ENCODE data around the gene ADAMTS18. TPM values are rescaled to one million over a fixed set of nuclear protein-coding genes. Genes with fewer than 3 reads are reported as not detected.

The ADAMTS18 gene
- total and polyA plus RNA-seq, 7 experiments from 2014 or later = not detected

GRCh38 chr16:77437859-77438258, 3.0 kb upstream of the ADAMTS18 start:
- Mint-ChIP-seq H3K27me3 (peaks cover 38 to 48% (median 39%) of the 10 kb centered on the region in 5 donors), H3K4me1 (peaks cover 0 to 5% (median 0%) of the 10 kb centered on the region in 7 donors), H3K9me3 (peaks cover 0 to 3% (median 0%) of the 10 kb centered on the region in 11 donors), H3K27ac (no peak overlapping the region), H3K36me3 (peaks cover 0 to 8% (median 3%) of the 10 kb centered on the region in 5 donors), H3K4me3 (no peak overlapping the region)
- H3K4me1 ChIP-seq (ENCODE audit: control insufficient read depth in 2 of 2, insufficient read depth in 2 of 2, low read length in 2 of 2) = no peaks in the 10 kb centered on the region
- DNase-seq (no peak), ATAC-seq (no peak)
- intact Hi-C loops (cut with micrococcal nuclease) = no loop called here
- no peaks in the 10 kb centered on the region for H3K9me3 ChIP-seq (ENCODE audit: control insufficient read depth in 2 of 3, low read length in 3 of 3)
- H3K36me3 ChIP-seq (ENCODE audit: control insufficient read depth in 2 of 3, insufficient read depth in 3 of 3, low read length in 3 of 3) = no peaks in the 10 kb centered on the region
- CTCF ChIA-PET = no interaction called here
- no peaks in the 10 kb centered on the region for H3K27me3 ChIP-seq (ENCODE audit: control insufficient read depth in 2 of 2, insufficient read depth in 2 of 2, low read length in 2 of 2)
- POLR2A ChIA-PET = no interaction called here
- no peak overlapping the region for H3K27ac ChIP-seq (ENCODE audit: low read depth, low read length)
- no peak overlapping the region for H3K4me3 ChIP-seq (ENCODE audit: low read length)

DNA sequence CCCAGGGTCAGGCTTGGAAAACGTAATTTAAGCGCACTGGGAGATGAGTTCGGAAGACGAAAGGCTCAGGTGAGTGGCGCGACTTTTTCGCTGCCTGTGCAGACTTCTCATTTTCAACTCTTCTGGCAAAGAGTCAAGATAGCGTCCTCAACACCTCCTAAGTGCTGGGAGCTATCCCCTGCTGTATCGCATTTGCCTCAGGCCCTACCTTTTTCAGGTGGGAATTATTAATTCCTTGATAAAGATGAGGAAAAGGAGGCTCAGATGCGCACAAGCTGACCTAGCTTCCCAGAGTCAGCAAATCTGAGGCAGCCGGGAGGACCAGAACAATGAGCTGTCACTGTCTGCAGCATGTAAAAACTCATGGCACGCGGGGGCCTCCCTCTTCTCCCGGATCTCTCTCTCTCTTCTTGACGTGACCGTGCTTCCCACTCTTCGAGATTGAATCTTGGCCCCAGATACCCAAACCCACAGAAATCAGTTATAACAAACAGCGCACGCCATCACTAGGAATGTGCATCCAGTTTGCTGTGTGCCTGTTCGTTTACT, 512 bp upstream of the ADAMTS18 start:
- H3K27ac ChIP-seq (ENCODE audit: low read depth, low read length) = no peak overlapping the region
- H3K36me3 Mint-ChIP-seq = peaks cover 0 to 8% (median 3%) of the 10 kb centered on the region in 5 donors
- no peaks in the 10 kb centered on the region for H3K27me3 ChIP-seq (ENCODE audit: control insufficient read depth in 2 of 2, insufficient read depth in 2 of 2, low read length in 2 of 2)
- H3K4me1 Mint-ChIP-seq = peaks cover 0 to 5% (median 0%) of the 10 kb centered on the region in 7 donors
- POLR2A ChIA-PET = no interaction called here
- H3K4me1 ChIP-seq (ENCODE audit: control insufficient read depth in 2 of 2, insufficient read depth in 2 of 2, low read length in 2 of 2) = no peaks in the 10 kb centered on the region
- CTCF ChIA-PET = no interaction called here
- no peak overlapping the region for H3K4me3 Mint-ChIP-seq
- intact Hi-C loops (cut with micrococcal nuclease) = no loop called here
- no peaks in the 10 kb centered on the region for H3K36me3 ChIP-seq (ENCODE audit: control insufficient read depth in 2 of 3, insufficient read depth in 3 of 3, low read length in 3 of 3)
- no peak for DNase-seq
- H3K27me3 Mint-ChIP-seq = peaks cover 44 to 59% (median 52%) of the 10 kb centered on the region in 5 donors
- peak overlapping the region in 1 of 9 donors; percentile 0 for H3K27ac Mint-ChIP-seq
- H3K9me3 ChIP-seq (ENCODE audit: control insufficient read depth in 2 of 3, low read length in 3 of 3) = no peaks in the 10 kb centered on the region
- ATAC-seq = no peak
- H3K9me3 Mint-ChIP-seq = peaks cover 0 to 3% (median 0%) of the 10 kb centered on the region in 11 donors
- H3K4me3 ChIP-seq (ENCODE audit: low read length) = no peak overlapping the region

GRCh38 chr16:77434022-77434529, 758 bp downstream of the ADAMTS18 start:
- H3K36me3 ChIP-seq (ENCODE audit: control insufficient read depth in 2 of 3, insufficient read depth in 3 of 3, low read length in 3 of 3) = no peaks in the 10 kb centered on the region
- no peak for ATAC-seq
- H3K9me3 ChIP-seq (ENCODE audit: control insufficient read depth in 2 of 3, low read length in 3 of 3) = no peaks in the 10 kb centered on the region
- ChIA-PET CTCF (no interaction called here), POLR2A (no interaction called here)
- peaks cover 0 to 8% (median 3%) of the 10 kb centered on the region in 5 donors for H3K36me3 Mint-ChIP-seq
- peaks cover 0 to 3% (median 0%) of the 10 kb centered on the region in 11 donors for H3K9me3 Mint-ChIP-seq
- H3K27ac Mint-ChIP-seq = no peak overlapping the region
- H3K4me3 Mint-ChIP-seq = no peak overlapping the region
- no peak overlapping the region for H3K27ac ChIP-seq (ENCODE audit: low read depth, low read length)
- DNase-seq = no peak
- H3K27me3 Mint-ChIP-seq = peaks cover 45 to 64% (median 49%) of the 10 kb centered on the region in 5 donors
- H3K4me1 Mint-ChIP-seq = peaks cover 0 to 5% (median 0%) of the 10 kb centered on the region in 7 donors
- H3K27me3 ChIP-seq (ENCODE audit: control insufficient read depth in 2 of 2, insufficient read depth in 2 of 2, low read length in 2 of 2) = no peaks in the 10 kb centered on the region
- intact Hi-C loops (cut with micrococcal nuclease) = no loop called here
- H3K4me1 ChIP-seq (ENCODE audit: control insufficient read depth in 2 of 2, insufficient read depth in 2 of 2, low read length in 2 of 2) = no peaks in the 10 kb centered on the region
- no peak overlapping the region for H3K4me3 ChIP-seq (ENCODE audit: low read length)

DNA sequence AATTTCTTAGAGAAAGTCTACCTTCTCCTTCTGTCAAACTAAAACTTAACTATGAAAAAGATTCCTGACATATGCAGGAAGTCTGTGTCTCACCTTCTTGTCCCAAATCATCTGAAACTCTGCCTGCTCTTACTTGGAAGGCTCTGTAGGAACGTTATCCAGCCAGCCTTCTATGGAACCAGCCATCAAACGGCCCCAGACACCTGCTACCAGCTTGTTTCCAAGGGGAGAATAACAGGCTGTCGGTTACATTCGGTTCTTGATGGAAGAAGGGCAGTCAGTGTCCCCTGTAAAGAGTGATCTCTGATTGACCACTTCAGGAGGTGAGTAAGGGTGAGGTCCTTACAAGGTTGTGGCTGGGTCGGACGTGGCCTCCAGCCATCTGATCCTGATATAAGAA, 1.7 kb downstream of the ADAMTS18 start:
- peaks cover 0 to 8% (median 3%) of the 10 kb centered on the region in 5 donors for H3K36me3 Mint-ChIP-seq
- no peak overlapping the region for H3K4me3 Mint-ChIP-seq
- H3K27ac Mint-ChIP-seq = no peak overlapping the region
- Histone ChIP-seq H3K27ac (ENCODE audit: low read depth, low read length) (no peak overlapping the region), H3K27me3 (ENCODE audit: control insufficient read depth in 2 of 2, insufficient read depth in 2 of 2, low read length in 2 of 2) (no peaks in the 10 kb centered on the region), H3K36me3 (ENCODE audit: control insufficient read depth in 2 of 3, insufficient read depth in 3 of 3, low read length in 3 of 3) (no peaks in the 10 kb centered on the region), H3K4me3 (ENCODE audit: low read length) (no peak overlapping the region), H3K9me3 (ENCODE audit: control insufficient read depth in 2 of 3, low read length in 3 of 3) (no peaks in the 10 kb centered on the region), H3K4me1 (ENCODE audit: control insufficient read depth in 2 of 2, insufficient read depth in 2 of 2, low read length in 2 of 2) (no peaks in the 10 kb centered on the region)
- DNase-seq = no peak
- H3K27me3 Mint-ChIP-seq = peaks cover 45 to 60% (median 49%) of the 10 kb centered on the region in 5 donors
- H3K4me1 Mint-ChIP-seq = peaks cover 0 to 5% (median 0%) of the 10 kb centered on the region in 7 donors
- peaks cover 0 to 5% (median 0%) of the 10 kb centered on the region in 11 donors for H3K9me3 Mint-ChIP-seq
- CTCF ChIA-PET = no interaction called here
- no peak for ATAC-seq
- intact Hi-C loops (cut with micrococcal nuclease) = no loop called here
- POLR2A ChIA-PET = no interaction called here

GRCh38 chr16:77432264-77432663, 2.6 kb downstream of the ADAMTS18 start:
- peaks cover 0 to 5% (median 0%) of the 10 kb centered on the region in 7 donors for H3K4me1 Mint-ChIP-seq
- H3K36me3 Mint-ChIP-seq = peaks cover 0 to 8% (median 3%) of the 10 kb centered on the region in 5 donors
- Histone ChIP-seq H3K4me3 (ENCODE audit: low read length) (no peak overlapping the region), H3K27me3 (ENCODE audit: control insufficient read depth in 2 of 2, insufficient read depth in 2 of 2, low read length in 2 of 2) (no peaks in the 10 kb centered on the region), H3K9me3 (ENCODE audit: control insufficient read depth in 2 of 3, low read length in 3 of 3) (no peaks in the 10 kb centered on the region), H3K27ac (ENCODE audit: low read depth, low read length) (no peak overlapping the region), H3K4me1 (ENCODE audit: control insufficient read depth in 2 of 2, insufficient read depth in 2 of 2, low read length in 2 of 2) (no peaks in the 10 kb centered on the region), H3K36me3 (ENCODE audit: control insufficient read depth in 2 of 3, insufficient read depth in 3 of 3, low read length in 3 of 3) (no peaks in the 10 kb centered on the region)
- ATAC-seq (no peak), DNase-seq (no peak)
- ChIA-PET CTCF (no interaction called here), POLR2A (no interaction called here)
- H3K27ac Mint-ChIP-seq = no peak overlapping the region
- intact Hi-C loops (cut with micrococcal nuclease) = no loop called here
- H3K9me3 Mint-ChIP-seq = peaks cover 0 to 8% (median 0%) of the 10 kb centered on the region in 11 donors
- peaks cover 41 to 55% (median 49%) of the 10 kb centered on the region in 5 donors for H3K27me3 Mint-ChIP-seq
- H3K4me3 Mint-ChIP-seq = no peak overlapping the region

GRCh38 chr16:77430787-77431585, 3.8 kb downstream of the ADAMTS18 start:
- Histone ChIP-seq H3K36me3 (ENCODE audit: control insufficient read depth in 2 of 3, insufficient read depth in 3 of 3, low read length in 3 of 3) (no peaks in the 10 kb centered on the region), H3K27ac (ENCODE audit: low read depth, low read length) (no peak overlapping the region), H3K4me1 (ENCODE audit: control insufficient read depth in 2 of 2, insufficient read depth in 2 of 2, low read length in 2 of 2) (no peaks in the 10 kb centered on the region), H3K9me3 (ENCODE audit: control insufficient read depth in 2 of 3, low read length in 3 of 3) (no peaks in the 10 kb centered on the region), H3K4me3 (ENCODE audit: low read length) (no peak overlapping the region), H3K27me3 (ENCODE audit: control insufficient read depth in 2 of 2, insufficient read depth in 2 of 2, low read length in 2 of 2) (no peaks in the 10 kb centered on the region)
- no peak for DNase-seq
- POLR2A ChIA-PET = no interaction called here
- intact Hi-C loops (cut with micrococcal nuclease) = no loop called here
- H3K27ac Mint-ChIP-seq = no peak overlapping the region
- no peak for ATAC-seq
- peaks cover 35 to 44% (median 39%) of the 10 kb centered on the region in 5 donors for H3K27me3 Mint-ChIP-seq
- H3K9me3 Mint-ChIP-seq = peaks cover 0 to 8% (median 0%) of the 10 kb centered on the region in 11 donors
- CTCF ChIA-PET = no interaction called here
- peaks cover 0 to 5% (median 0%) of the 10 kb centered on the region in 7 donors for H3K4me1 Mint-ChIP-seq
- no peak overlapping the region for H3K4me3 Mint-ChIP-seq
- peaks cover 0 to 5% (median 3%) of the 10 kb centered on the region in 5 donors for H3K36me3 Mint-ChIP-seq
